Measurements from ENCODE around the gene EMD.
"Not testable (repeated sequence)": the region's sequence is repeated elsewhere in the genome, so short reads cannot be mapped to it uniquely, and the experiment has no call there.

Gene EMD

GRCh38 chrX:154397888-154398667 is 19.0 kb downstream of the EMD start, which contains the start of gene RPL10:
TSS of gene RPL10 (plus strand) at chrX:154398377. CDS start at chrX:154398520, 143 bp downstream.
- DNase-seq: peak; percentile 80 to 83

- peak; percentile 77 for DNase-seq
Observed at GRCh38 chrX:154398668-154399526, 19.8 kb downstream of the EMD start.

- no peak for DNase-seq
Observed at GRCh38 chrX:154399527-154400368, 20.7 kb downstream of the EMD start.

- DNase-seq: not testable (repeated sequence)
Observed at GRCh38 chrX:154400369-154400817, 21.3 kb downstream of the EMD start.

GRCh38 chrX:154401045-154401799 is 22.1 kb downstream of the EMD start:
- DNase-seq: no peak

- DNase-seq: no peak
Observed at GRCh38 chrX:154401918-154402621, 23.0 kb downstream of the EMD start.

- no peak for DNase-seq
Observed at GRCh38 chrX:154402622-154403127, 23.6 kb downstream of the EMD start.

- DNase-seq: no peak
Observed at GRCh38 chrX:154403192-154403591, 24.1 kb downstream of the EMD start.

- no peak for DNase-seq
Observed at GRCh38 chrX:154403858-154404257, 24.8 kb downstream of the EMD start.

GRCh38 chrX:154404625-154405192 is 25.6 kb downstream of the EMD start:
- DNase-seq: no peak

GRCh38 chrX:154408659-154409221 is 29.6 kb downstream of the EMD start:
- DNase-seq: no peak

- DNase-seq: no peak
Observed at GRCh38 chrX:154409222-154409871, 30.3 kb downstream of the EMD start, which contains the start of gene DNASE1L1. TSS of gene DNASE1L1 (minus strand) at chrX:154409254. CDS start at chrX:154405568, 3,686 bp downstream.

- DNase-seq: peak in 1 of 2 experiments; percentile 27
Observed at GRCh38 chrX:154411981-154412340, 32.9 kb downstream of the EMD start.

GRCh38 chrX:154412468-154412867 is 33.4 kb downstream of the EMD start:
- DNase-seq: no peak

- DNase-seq: no peak
Observed at GRCh38 chrX:154413142-154413541, 34.0 kb downstream of the EMD start.

GRCh38 chrX:154417157-154417556 is 38.1 kb downstream of the EMD start:
- DNase-seq: no peak

GRCh38 chrX:154419189-154419588 is 40.1 kb downstream of the EMD start:
- no peak for DNase-seq

- DNase-seq: no peak
Observed at GRCh38 chrX:154419688-154420401, 40.8 kb downstream of the EMD start.

GRCh38 chrX:154420402-154420756 is 41.3 kb downstream of the EMD start:
- no peak for DNase-seq

Measured in activated CD4-positive, alpha-beta T cell treated with anti-CD3 and anti-CD28 coated beads, Interleukin-2, amount 50 U/mL, for 4 hours (primary cell).